Measurements from ENCODE around the gene CAMKK2. TPM values are rescaled to one million over a fixed set of nuclear protein-coding genes. Genes with fewer than 3 reads are reported as not detected.
"Not testable (repeated sequence)": the region's sequence is repeated elsewhere in the genome, so short reads cannot be mapped to it uniquely, and the experiment has no call there.

The CAMKK2 gene
- polyA plus RNA-seq, 4 donors = 34.2 to 35.1 (median 34.7) TPM

GRCh38 chr12:121203482-121203881 lies 93.0 kb downstream of the CAMKK2 start:
- no peak for DNase-seq (ENCODE audit: low read depth in 4 of 4, low spot score in 3 of 4)

GRCh38 chr12:121202407-121203355 lies 93.8 kb downstream of the CAMKK2 start:
- DNase-seq (ENCODE audit: low read depth in 4 of 4, low spot score in 3 of 4) = no peak

GRCh38 chr12:121201140-121201539 lies 95.4 kb downstream of the CAMKK2 start:
- not testable (repeated sequence) for DNase-seq (ENCODE audit: low read depth in 4 of 4, low spot score in 3 of 4)

DNA sequence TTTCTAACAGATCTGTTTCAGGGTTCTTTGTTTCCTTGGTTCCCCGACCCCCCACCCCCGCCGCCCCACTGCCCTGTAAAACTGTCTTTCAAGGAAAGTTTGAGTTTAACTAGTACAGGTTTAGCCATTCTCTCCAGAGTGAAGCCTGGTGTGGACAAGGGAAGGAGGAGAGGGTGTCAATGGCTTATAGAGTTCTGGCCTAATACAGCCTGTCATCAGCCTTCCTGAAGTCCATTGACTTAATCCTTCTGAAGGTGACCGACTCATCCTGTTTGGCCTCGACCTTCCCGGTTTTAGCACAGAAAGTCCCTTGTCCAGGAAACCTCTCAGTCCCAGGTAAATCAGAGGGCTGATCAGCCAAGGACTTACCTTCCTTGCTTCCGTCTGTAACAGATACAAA lies 97.6 kb downstream of the CAMKK2 start:
- no peak for DNase-seq (ENCODE audit: low read depth in 4 of 4, low spot score in 3 of 4)

- DNase-seq (ENCODE audit: low read depth in 4 of 4, low spot score in 3 of 4) = no peak
These were observed 99.6 kb downstream of the CAMKK2 start for GRCh38 chr12:121196902-121197301.

GRCh38 chr12:121191151-121191550 lies 105.4 kb downstream of the CAMKK2 start:
- DNase-seq (ENCODE audit: low read depth in 4 of 4, low spot score in 3 of 4) = no peak

GRCh38 chr12:121190523-121191031 lies 105.9 kb downstream of the CAMKK2 start:
- DNase-seq (ENCODE audit: low read depth in 4 of 4, low spot score in 3 of 4) = no peak

DNA sequence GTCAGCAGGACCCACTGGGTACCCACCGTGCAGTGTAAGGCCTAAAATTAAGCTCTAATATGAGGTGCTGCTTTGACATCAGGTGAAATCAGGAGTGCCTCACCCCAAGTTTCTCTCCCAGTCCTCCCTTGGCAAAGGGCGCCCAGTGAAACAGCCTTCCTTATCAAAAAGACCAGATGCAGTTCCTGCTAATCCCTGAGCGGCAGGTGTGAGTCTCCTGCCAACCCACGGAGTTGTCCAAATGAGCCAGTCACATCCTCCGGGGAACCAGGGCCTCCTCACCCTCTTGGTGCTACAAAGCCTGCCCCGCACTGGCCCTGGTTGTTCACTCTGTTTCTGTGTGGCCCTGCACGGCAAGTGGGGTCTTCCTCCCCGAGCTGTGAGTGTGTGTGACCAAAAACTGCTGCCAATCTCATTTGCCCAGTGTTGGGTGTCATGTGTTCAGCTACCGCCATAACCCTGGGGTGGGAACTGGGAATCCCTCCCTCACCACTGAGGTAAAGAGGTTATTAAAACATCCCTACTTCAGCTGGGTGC lies 106.8 kb downstream of the CAMKK2 start:
- DNase-seq (ENCODE audit: low read depth in 4 of 4, low spot score in 3 of 4) = no peak

GRCh38 chr12:121189131-121189530 lies 107.4 kb downstream of the CAMKK2 start:
- DNase-seq (ENCODE audit: low read depth in 4 of 4, low spot score in 3 of 4) = no peak

DNA sequence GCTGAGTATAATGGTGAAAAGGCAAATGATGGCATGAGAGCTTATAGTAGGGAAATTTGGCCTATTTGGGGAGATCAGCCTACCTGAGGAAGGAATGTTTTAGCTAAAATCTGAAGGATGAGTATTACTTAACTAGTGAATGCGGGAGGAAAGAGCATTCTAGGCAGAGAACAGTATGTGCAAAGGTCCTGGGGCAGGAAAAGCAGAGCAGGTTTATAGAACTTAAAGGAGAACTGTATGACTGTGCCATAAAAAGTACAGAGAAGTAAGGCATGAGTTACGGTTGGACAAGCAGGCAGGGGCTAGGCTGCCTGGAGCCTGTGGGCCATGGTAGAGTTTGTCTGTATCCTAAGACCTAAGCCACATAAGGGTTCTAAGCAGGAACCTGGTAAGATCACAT lies 108.3 kb downstream of the CAMKK2 start:
- no peak for DNase-seq (ENCODE audit: low read depth in 4 of 4, low spot score in 3 of 4)

Other genes starting within 250 kb of the CAMKK2 start
- gene P2RX7, start 163.8 kb downstream of the CAMKK2 start, polyA plus RNA-seq (ENCODE audit: insufficient read length in 4 of 4) = under 1 TPM; 0.71 to 0.99 (median 0.85) TPM
- gene P2RX4, start 86.6 kb downstream of the CAMKK2 start, polyA plus RNA-seq (ENCODE audit: insufficient read length in 4 of 4) = 10 to 100 TPM; 32.1 to 38.8 (median 33.8) TPM
- gene ANAPC5, start 55.7 kb upstream of the CAMKK2 start, polyA plus RNA-seq (ENCODE audit: insufficient read length in 4 of 4) = 100 to 1,000 TPM; 131 to 150 (median 140) TPM
- gene RNF34, start 103.4 kb upstream of the CAMKK2 start, polyA plus RNA-seq (ENCODE audit: insufficient read length in 4 of 4) = 10 to 100 TPM; 37.3 to 43.5 (median 38.7) TPM

Measured in right renal pelvis (tissue), 4 donors.